Lower leg skin (tissue), 3 donors: Measurements from ENCODE around the gene PEA15.

Experiments used
- CTCF ChIP-seq, 3 donors: fragments of 450-650 bp; IDR thresholded peaks; one replicate each; pipeline ENCODE4 v1.5.1; 2016; ENCODE audit warnings: antibody characterized with exemption in 3 of 3, mild to moderate bottlenecking in 3 of 3, moderate library complexity in 2 of 3
- POLR2A ChIP-seq, 2 donors: fragments of 450-650 bp; IDR thresholded peaks; one replicate each; pipeline ENCODE4 v1.6.1; 2016 to 2017; ENCODE audit warnings: antibody characterized with exemption in 2 of 2, mild to moderate bottlenecking in 1 of 2, moderate library complexity in 1 of 2

GRCh38 chr1:160186729-160187128 lies 18.5 kb upstream of the PEA15 start:
- TF ChIP-seq CTCF (IDR thresholded peaks at IDR 0.05) (no peak), POLR2A (IDR thresholded peaks at IDR 0.05) (no peak)
